T-helper 1 cell treated with Interleukin-12 subunit alpha and Interleukin-12 subunit beta and Interleukin-4 antibody, amounts not matched to agents 30 ng/mL and 1 ng/mL, for 36 hours (primary cell): Measurements from ENCODE around the gene KRT222. TPM values are rescaled to one million over a fixed set of nuclear protein-coding genes. Genes with fewer than 3 reads are reported as not detected.

Experiments used
- intact Hi-C: fragments of 100-400 bp; cut with micrococcal nuclease; formaldehyde crosslinking; loops from one replicate; pipeline ENCODE4 v1.15.1; 2024
- total RNA-seq: library from RNA; stranded (reverse); gene quantifications from 2 replicates; pipeline ENCODE4 v1.2.3, GENCODE V29; 2022

KRT222 gene
- total RNA-seq, 1 donor from 2014 or later: not detected

GRCh38 chr17:40658396-40658795 lies 6.6 kb downstream of the KRT222 start:
- intact Hi-C loops: no loop called here

GRCh38 chr17:40651939-40652338 lies 13.0 kb downstream of the KRT222 start:
- intact Hi-C loops: no loop called here

GRCh38 chr17:40648384-40648968 lies 16.5 kb downstream of the KRT222 start:
- intact Hi-C loops: loop anchor here (1.0 to 5.0 kb wide), 3 partner anchors 41 to 170 kb away; no protein-coding TSS in a partner anchor

GRCh38 chr17:40647624-40648383 lies 17.2 kb downstream of the KRT222 start, which contains the start of gene SMARCE1:
SMARCE1 (minus strand) TSS chr17:40647818; CDS start chr17:40645802, 2,016 bp downstream.
- intact Hi-C loops: loop anchor here (1.0 to 5.0 kb wide), 6 partner anchors 26 to 1019 kb away; partner anchors contain the start of gene TOP2A

GRCh38 chr17:40646791-40647623 lies 18.0 kb downstream of the KRT222 start:
- intact Hi-C loops: loop anchor here (1.0 to 5.0 kb wide), 4 partner anchors 25 to 1020 kb away; partner anchors contain the start of gene TOP2A

GRCh38 chr17:40645943-40646342 lies 19.0 kb downstream of the KRT222 start:
- intact Hi-C loops: loop anchor here (5.0 kb wide), 1 partner anchor 39 kb away; no protein-coding TSS in a partner anchor

GRCh38 chr17:40645291-40645690 lies 19.7 kb downstream of the KRT222 start:
- intact Hi-C loops: loop anchor here (5.0 kb wide), 1 partner anchor 38 kb away; no protein-coding TSS in a partner anchor

GRCh38 chr17:40637931-40638330 lies 27.0 kb downstream of the KRT222 start:
- intact Hi-C loops: no loop called here

GRCh38 chr17:40633871-40634270 lies 31.1 kb downstream of the KRT222 start:
- intact Hi-C loops: no loop called here

GRCh38 chr17:40632216-40632615 lies 32.8 kb downstream of the KRT222 start:
- intact Hi-C loops: no loop called here

GRCh38 chr17:40629842-40630241 lies 35.1 kb downstream of the KRT222 start:
- intact Hi-C loops: no loop called here

- intact Hi-C loops: no loop called here
Measured at GRCh38 chr17:40625311-40625710, 39.7 kb downstream of the KRT222 start.

- intact Hi-C loops: loop anchor here (5.0 kb wide), 1 partner anchor 194 kb away; no protein-coding TSS in a partner anchor
Measured at GRCh38 chr17:40623419-40624210, 41.4 kb downstream of the KRT222 start.

GRCh38 chr17:40622509-40622928 lies 42.5 kb downstream of the KRT222 start:
- intact Hi-C loops: loop anchor here (1.0 to 5.0 kb wide), 2 partner anchors 25 to 195 kb away; partner anchors contain the start of gene SMARCE1

- intact Hi-C loops: loop anchor here (5.0 kb wide), 1 partner anchor 196 kb away; no protein-coding TSS in a partner anchor
Measured at GRCh38 chr17:40621578-40621977, 43.4 kb downstream of the KRT222 start.

- intact Hi-C loops: loop anchor here (5.0 kb wide), 1 partner anchor 196 kb away; no protein-coding TSS in a partner anchor
Measured at GRCh38 chr17:40621019-40621418, 44.0 kb downstream of the KRT222 start.

- intact Hi-C loops: no loop called here
Measured at GRCh38 chr17:40618754-40619625, 46.0 kb downstream of the KRT222 start.

- intact Hi-C loops: no loop called here
Measured at GRCh38 chr17:40617678-40618240, 47.2 kb downstream of the KRT222 start.

- intact Hi-C loops: no loop called here
Measured at GRCh38 chr17:40616592-40616991, 48.4 kb downstream of the KRT222 start.
